ENCODE results near the gene FCHSD2.
"Not testable (repeated sequence)": the region's sequence is repeated elsewhere in the genome, so short reads cannot be mapped to it uniquely, and the experiment has no call there.

Gene FCHSD2

DNA sequence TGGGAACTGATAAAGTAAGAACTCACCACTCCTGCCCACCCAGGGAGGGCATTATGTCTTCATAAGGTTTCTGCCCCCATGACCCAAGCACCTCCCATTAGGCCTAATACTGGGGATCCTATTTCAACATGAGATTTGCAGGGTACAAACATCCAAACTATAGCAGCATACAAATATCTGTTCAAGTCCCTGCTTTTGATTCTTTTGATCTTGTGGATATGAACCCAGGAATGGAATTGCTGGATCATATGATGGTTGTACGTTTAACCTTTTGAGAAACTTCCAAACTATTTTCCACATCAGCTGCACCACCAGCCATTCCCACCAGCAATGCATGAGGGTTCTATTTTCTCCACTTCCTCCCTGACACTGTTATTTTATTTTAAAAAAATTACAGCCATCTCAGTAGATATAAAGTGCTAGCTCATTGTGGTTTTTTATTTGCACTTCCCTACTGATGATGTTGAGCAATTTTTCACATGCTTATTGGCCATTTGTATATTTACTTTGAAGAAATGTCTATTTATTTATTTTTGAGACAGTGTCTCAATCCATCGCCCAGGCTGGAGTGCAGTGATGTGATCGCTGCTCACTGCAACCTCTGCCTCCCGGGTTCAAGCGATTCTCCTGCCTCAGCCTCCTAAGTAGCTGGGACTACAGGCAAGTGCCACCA is 335.0 kb downstream of the FCHSD2 start:
- no peak for DNase-seq (ENCODE audit: low read depth)
- TF ChIP-seq, protein P1, sequence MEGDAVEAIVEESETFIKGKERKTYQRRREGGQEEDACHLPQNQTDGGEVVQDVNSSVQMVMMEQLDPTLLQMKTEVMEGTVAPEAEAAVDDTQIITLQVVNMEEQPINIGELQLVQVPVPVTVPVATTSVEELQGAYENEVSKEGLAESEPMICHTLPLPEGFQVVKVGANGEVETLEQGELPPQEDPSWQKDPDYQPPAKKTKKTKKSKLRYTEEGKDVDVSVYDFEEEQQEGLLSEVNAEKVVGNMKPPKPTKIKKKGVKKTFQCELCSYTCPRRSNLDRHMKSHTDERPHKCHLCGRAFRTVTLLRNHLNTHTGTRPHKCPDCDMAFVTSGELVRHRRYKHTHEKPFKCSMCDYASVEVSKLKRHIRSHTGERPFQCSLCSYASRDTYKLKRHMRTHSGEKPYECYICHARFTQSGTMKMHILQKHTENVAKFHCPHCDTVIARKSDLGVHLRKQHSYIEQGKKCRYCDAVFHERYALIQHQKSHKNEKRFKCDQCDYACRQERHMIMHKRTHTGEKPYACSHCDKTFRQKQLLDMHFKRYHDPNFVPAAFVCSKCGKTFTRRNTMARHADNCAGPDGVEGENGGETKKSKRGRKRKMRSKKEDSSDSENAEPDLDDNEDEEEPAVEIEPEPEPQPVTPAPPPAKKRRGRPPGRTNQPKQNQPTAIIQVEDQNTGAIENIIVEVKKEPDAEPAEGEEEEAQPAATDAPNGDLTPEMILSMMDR (IDR thresholded peaks at IDR 0.05; ENCODE audit: control insufficient read depth, extremely low read depth, insufficient read depth), result no peak
- H3K4me3 ChIP-seq (ENCODE audit: low read depth, low read length), result no peak overlapping the region

DNA sequence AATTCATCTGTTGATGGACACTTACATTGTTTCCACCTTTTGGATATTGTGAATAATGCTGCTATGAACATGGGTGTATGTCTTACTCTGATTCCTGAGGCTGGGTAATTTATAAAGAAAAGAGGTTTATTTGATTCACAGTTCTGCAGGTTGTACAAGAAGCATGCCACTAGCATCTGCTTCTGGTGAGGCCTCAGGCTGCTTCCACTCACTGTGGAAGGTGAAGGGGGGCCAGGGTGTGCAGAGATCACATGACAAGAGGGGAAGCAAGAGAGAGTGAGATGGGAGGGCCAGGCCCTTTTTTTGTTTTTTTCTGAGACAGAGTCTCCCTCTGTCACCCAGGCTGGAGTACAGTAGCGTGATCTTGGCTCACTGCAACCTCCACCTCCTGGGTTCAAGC is 335.7 kb downstream of the FCHSD2 start:
- not testable (repeated sequence) for H3K4me3 ChIP-seq (ENCODE audit: low read depth, low read length); DNase-seq (ENCODE audit: low read depth)

- DNase-seq (ENCODE audit: low read depth), result no peak
- TF ChIP-seq, protein P1 (IDR thresholded peaks at IDR 0.05; ENCODE audit: control insufficient read depth, extremely low read depth, insufficient read depth), result no peak
- no peak overlapping the region for H3K4me3 ChIP-seq (ENCODE audit: low read depth, low read length)
Measured at GRCh38 chr11:72805216-72805615, 336.9 kb downstream of the FCHSD2 start.

GRCh38 chr11:72802822-72803221 is 339.3 kb downstream of the FCHSD2 start:
- TF ChIP-seq, protein P1 (IDR thresholded peaks at IDR 0.05; ENCODE audit: control insufficient read depth, extremely low read depth, insufficient read depth), result no peak

GRCh38 chr11:72799441-72799840 is 342.7 kb downstream of the FCHSD2 start:
- TF ChIP-seq, protein P1 (IDR thresholded peaks at IDR 0.05; ENCODE audit: control insufficient read depth, extremely low read depth, insufficient read depth), result no peak
- no peak overlapping the region for H3K4me3 ChIP-seq (ENCODE audit: low read depth, low read length)
- DNase-seq (ENCODE audit: low read depth), result no peak

More at GRCh38 chr11:72802822-72803221, 339.3 kb downstream of the FCHSD2 start:
- H3K4me3 ChIP-seq (ENCODE audit: low read depth, low read length), result no peak overlapping the region
- no peak for DNase-seq (ENCODE audit: low read depth)

- no peak overlapping the region for H3K4me3 ChIP-seq (ENCODE audit: low read depth, low read length)
- no peak for DNase-seq (ENCODE audit: low read depth)
- TF ChIP-seq, protein P1 (IDR thresholded peaks at IDR 0.05; ENCODE audit: control insufficient read depth, extremely low read depth, insufficient read depth), result no peak
Measured at GRCh38 chr11:72798361-72798760, 343.8 kb downstream of the FCHSD2 start.

DNA sequence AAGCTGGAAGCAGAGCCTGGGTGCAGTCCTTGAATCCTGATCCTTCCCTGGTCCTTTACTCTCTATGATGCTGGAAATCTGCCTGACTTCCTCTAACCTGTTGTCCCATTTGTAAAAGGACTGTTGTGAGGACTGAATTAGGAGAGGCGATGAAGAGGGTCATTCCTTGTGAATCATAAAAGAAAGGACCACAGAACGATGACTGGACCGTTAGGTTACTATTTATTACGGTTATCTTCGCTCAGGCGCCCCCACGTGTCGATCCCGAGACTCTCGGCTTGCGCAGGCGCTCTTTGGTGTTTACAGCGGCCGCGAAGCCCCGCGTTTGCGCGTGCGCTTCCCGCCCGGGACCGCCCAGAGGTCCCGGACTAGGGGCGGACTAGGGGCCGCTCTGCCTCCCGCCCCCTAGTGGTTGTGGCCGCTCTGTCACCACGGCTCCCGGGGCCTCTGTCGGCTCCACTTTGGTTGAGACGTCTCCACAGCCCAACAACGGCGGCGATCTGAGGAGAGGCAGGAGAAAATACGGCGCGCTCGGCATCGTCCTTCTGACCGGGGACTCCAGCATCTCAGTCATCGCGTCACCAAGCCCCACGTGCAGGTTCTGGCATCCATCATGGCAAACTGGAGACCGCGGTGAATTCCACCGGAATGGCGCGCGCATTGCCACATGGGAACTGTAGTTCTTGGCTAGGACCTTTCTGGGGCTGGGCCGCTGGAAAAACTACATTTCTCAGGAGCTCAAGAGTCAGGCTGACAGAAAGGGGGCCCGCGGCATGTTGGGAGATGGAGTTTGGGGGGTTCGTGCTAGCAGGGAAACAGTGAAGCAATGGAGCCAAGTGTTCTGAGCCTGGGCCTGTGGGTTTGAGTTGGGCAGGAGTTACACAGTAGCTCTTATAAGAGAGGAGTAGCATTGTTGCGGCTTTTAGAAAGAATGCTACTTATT is 348.4 kb downstream of the FCHSD2 start, which contains the start of gene STARD10:
STARD10 (minus strand) TSS at position 623 of the 943 bp plus-strand sequence. CDS start 12,866 bp downstream, outside the sequence.
- TF ChIP-seq, protein P1 (IDR thresholded peaks at IDR 0.05; ENCODE audit: control insufficient read depth, extremely low read depth, insufficient read depth), result peak; percentile 60

More for the DNA sequence above, 348.4 kb downstream of the FCHSD2 start, which contains the start of gene STARD10:
- DNase-seq (ENCODE audit: low read depth), result peak; percentile 73
- H3K4me3 ChIP-seq (ENCODE audit: low read depth, low read length), result peak within 1 kb of the TSS; percentile 71

All from LNCaP clone FGC (cell line).